ENCODE results near the gene ARFGEF2. TPM values are rescaled to one million over a fixed set of nuclear protein-coding genes. Genes with fewer than 3 reads are reported as not detected.

Gene ARFGEF2
- total and polyA plus RNA-seq, 10 of the 15 experiments (the other 5 are each of a cell fraction or from before 2014, with no cell fraction given): 5.2 to 24.1 (median 17.7) TPM

- TF ChIP-seq CUX1 (IDR thresholded peaks at IDR 0.05; ENCODE audit: insufficient replicate concordance, low read depth, low read length) (no peak), NR2F1 (conservative IDR thresholded peaks at IDR 0.05) (no peak; the same call in 1 of the 2 replicates), NKRF (conservative IDR thresholded peaks at IDR 0.05) (peak; percentile 96), IRF5 (IDR thresholded peaks at IDR 0.05; ENCODE audit: borderline replicate concordance) (no peak), JUND (IDR thresholded peaks at IDR 0.05; ENCODE audit: low read depth, low read length) (no peak), RCOR1 (conservative IDR thresholded peaks at IDR 0.05; ENCODE audit: low read depth, low read length) (no peak), EGR1 (IDR thresholded peaks at IDR 0.05; ENCODE audit: borderline replicate concordance in 1 of 2, low read depth in 2 of 2, low read length in 2 of 2) (no peak), ZNF687 (IDR thresholded peaks at IDR 0.05) (peak; percentile 90), NFYA (IDR thresholded peaks at IDR 0.05; ENCODE audit: borderline replicate concordance, low read depth, low read length) (no peak), IRF4 (IDR thresholded peaks at IDR 0.05; ENCODE audit: low read depth, low read length) (no peak), NBN (IDR thresholded peaks at IDR 0.05) (no peak), JUNB (IDR thresholded peaks at IDR 0.05) (no peak), MEF2B (IDR thresholded peaks at IDR 0.05; ENCODE audit: partially characterized antibody, poor library complexity, severe bottlenecking) (no peak), YY1 (IDR thresholded peaks at IDR 0.05; ENCODE audit: low read depth, low read length) (peak; percentile 91), IKZF2 (IDR thresholded peaks at IDR 0.05) (peak in 1 of 2 experiments; percentile 79; a peak in 3 of 4 replicates), SMARCA5 (IDR thresholded peaks at IDR 0.05) (no peak), GATAD2B (conservative IDR thresholded peaks at IDR 0.05; ENCODE audit: low read depth) (peak; percentile 38; the same call in 1 of the 2 replicates)
Observed at GRCh38 chr20:49046087-49046900, 124.8 kb downstream of the ARFGEF2 start, which contains the start of gene CSE1L (continued).
